UCSD-AML1 (cell line): ENCODE results near the gene GIPC2.
"Not testable (repeated sequence)": the region's sequence is repeated elsewhere in the genome, so short reads cannot be mapped to it uniquely, and the experiment has no call there.

Experiments used
- DNase-seq: peaks from one replicate; lab custom pipeline; 2025; ENCODE audit not compliant: unreplicated experiment; lab: John Stamatoyannopoulos, UW

Gene GIPC2

GRCh38 chr1:78045926-78046778 lies at the start of gene GIPC2:
Gene GIPC2, plus strand, starts transcription at chr1:78045966. Its CDS starts 129 bp downstream, at chr1:78046095.
- DNase-seq = no peak

GRCh38 chr1:77996734-77997133 lies 49.0 kb upstream of the GIPC2 start:
- DNase-seq = no peak

- not testable (repeated sequence) for DNase-seq
These were observed 45.2 kb upstream of the GIPC2 start for GRCh38 chr1:78000536-78000935.

GRCh38 chr1:78003070-78003746 lies 42.6 kb upstream of the GIPC2 start:
- no peak for DNase-seq

GRCh38 chr1:78003882-78004718 lies 41.7 kb upstream of the GIPC2 start:
- peak; percentile 46 for DNase-seq

- peak; percentile 18 for DNase-seq
These were observed 40.9 kb upstream of the GIPC2 start, which contains the start of gene DNAJB4 for GRCh38 chr1:78004719-78005447. Gene DNAJB4, plus strand, starts transcription at chr1:78004939. Its CDS starts 172 bp downstream, at chr1:78005111.

GRCh38 chr1:78005448-78005722 lies 40.4 kb upstream of the GIPC2 start:
- DNase-seq = no peak

- DNase-seq = no peak
These were observed 40.0 kb upstream of the GIPC2 start for GRCh38 chr1:78005755-78006154.

GRCh38 chr1:78006521-78006920 lies 39.2 kb upstream of the GIPC2 start:
- DNase-seq = no peak

GRCh38 chr1:78007677-78008341 lies 38.0 kb upstream of the GIPC2 start:
- no peak for DNase-seq

GRCh38 chr1:78009276-78009675 lies 36.5 kb upstream of the GIPC2 start:
- DNase-seq = no peak

GRCh38 chr1:78009836-78010235 lies 35.9 kb upstream of the GIPC2 start:
- no peak for DNase-seq

GRCh38 chr1:78011050-78011449 lies 34.7 kb upstream of the GIPC2 start:
- no peak for DNase-seq

- no peak for DNase-seq
These were observed 30.6 kb upstream of the GIPC2 start for GRCh38 chr1:78015148-78015547.

- DNase-seq = no peak
These were observed 26.7 kb upstream of the GIPC2 start for GRCh38 chr1:78019024-78019423.

- not testable (repeated sequence) for DNase-seq
These were observed 24.6 kb upstream of the GIPC2 start for GRCh38 chr1:78021134-78021533.

- DNase-seq = no peak
These were observed 16.0 kb upstream of the GIPC2 start for GRCh38 chr1:78029793-78030192.

GRCh38 chr1:78032996-78033796 lies 12.6 kb upstream of the GIPC2 start:
- DNase-seq = no peak

- DNase-seq = no peak
These were observed 12.0 kb upstream of the GIPC2 start for GRCh38 chr1:78033797-78034172.

GRCh38 chr1:78035121-78035520 lies 10.6 kb upstream of the GIPC2 start:
- no peak for DNase-seq
